Right kidney (tissue), 1 donor: ENCODE results near the gene FGD6.
A peak's percentile ranks its signal among the peaks of the same experiment; 100 is the strongest.

ENCODE experiments used
- DNase-seq: peaks from one replicate; pipeline ENCODE4 v3.0.0-alpha.2; 2016

The FGD6 gene

GRCh38 chr12:95083471-95083870 lies 133.8 kb downstream of the FGD6 start:
- no peak for DNase-seq

GRCh38 chr12:95077341-95077740 lies 139.9 kb downstream of the FGD6 start:
- no peak for DNase-seq

GRCh38 chr12:95074766-95075165 lies 142.5 kb downstream of the FGD6 start:
- no peak for DNase-seq

GRCh38 chr12:95073698-95074520 lies 143.4 kb downstream of the FGD6 start:
- no peak for DNase-seq

- peak; percentile 95 for DNase-seq
These were observed 144.2 kb downstream of the FGD6 start, which contains the start of gene NR2C1 for GRCh38 chr12:95072900-95073697. Gene NR2C1 (minus strand): TSS chr12:95073618. CDS start chr12:95067384, 6,234 bp downstream.

- DNase-seq = no peak
These were observed 146.9 kb downstream of the FGD6 start for GRCh38 chr12:95070378-95070777.

GRCh38 chr12:95066091-95066855 lies 151.0 kb downstream of the FGD6 start:
- no peak for DNase-seq

GRCh38 chr12:95060951-95061350 lies 156.3 kb downstream of the FGD6 start:
- DNase-seq = no peak

GRCh38 chr12:95059984-95060383 lies 157.3 kb downstream of the FGD6 start:
- no peak for DNase-seq

- DNase-seq = no peak
These were observed 159.8 kb downstream of the FGD6 start for GRCh38 chr12:95057424-95057823.

- no peak for DNase-seq
These were observed 162.2 kb downstream of the FGD6 start for GRCh38 chr12:95055057-95055456.

- DNase-seq = no peak
These were observed 163.1 kb downstream of the FGD6 start for GRCh38 chr12:95054206-95054605.

GRCh38 chr12:95051241-95051640 lies 166.0 kb downstream of the FGD6 start:
- no peak for DNase-seq

GRCh38 chr12:95037906-95038305 lies 179.4 kb downstream of the FGD6 start:
- no peak for DNase-seq

GRCh38 chr12:95034750-95035149 lies 182.5 kb downstream of the FGD6 start:
- no peak for DNase-seq
